Epithelial cell of proximal tubule (primary cell): Measurements from ENCODE around the gene KCNQ1. TPM values are rescaled to one million over a fixed set of nuclear protein-coding genes. Genes with fewer than 3 reads are reported as not detected.

Source experiments
- DNase-seq: peaks from one replicate; pipeline ENCODE4 v3.0.0-alpha.2; 2011; ENCODE audit warnings: low read depth
- H3K4me3 ChIP-seq: 2 replicates; pipeline ENCODE4 v1.5.1; 2011; ENCODE audit warnings: low read depth, mild to moderate bottlenecking, low read length
- CTCF ChIP-seq: conservative IDR thresholded peaks from 2 replicates; pipeline ENCODE4 v1.5.1; 2012; ENCODE audit warnings: low read depth, mild to moderate bottlenecking, low read length
- total RNA-seq: library from RNA; depleted of rRNA; stranded (reverse); fragments of >200 nt; gene quantifications from 2 replicates; pipeline ENCODE4 v1.2.3, GENCODE V29; 2015

The KCNQ1 gene
- total RNA-seq, 1 donor from 2014 or later, result 0.46 TPM

- TF ChIP-seq CTCF, result no peak
- no peak overlapping the region for H3K4me3 ChIP-seq
- DNase-seq, result no peak
Measured at GRCh38 chr11:2437516-2437915, 7.3 kb upstream of the KCNQ1 start.

- no peak for TF ChIP-seq CTCF
- H3K4me3 ChIP-seq, result no peak overlapping the region
- DNase-seq, result no peak
Measured at GRCh38 chr11:2439820-2440219, 5.0 kb upstream of the KCNQ1 start.

GRCh38 chr11:2440646-2441045, 4.2 kb upstream of the KCNQ1 start:
- DNase-seq, result no peak
- TF ChIP-seq CTCF, result no peak
- no peak overlapping the region for H3K4me3 ChIP-seq

- TF ChIP-seq CTCF, result no peak
- no peak for DNase-seq
Measured at GRCh38 chr11:2441171-2441570, 3.6 kb upstream of the KCNQ1 start.

GRCh38 chr11:2442589-2442988, 2.2 kb upstream of the KCNQ1 start:
- no peak for TF ChIP-seq CTCF
- no peak overlapping the region for H3K4me3 ChIP-seq
- no peak for DNase-seq

More at GRCh38 chr11:2441171-2441570, 3.6 kb upstream of the KCNQ1 start:
- no peak overlapping the region for H3K4me3 ChIP-seq

- no peak overlapping the region for H3K4me3 ChIP-seq
- TF ChIP-seq CTCF, result no peak
- no peak for DNase-seq
Measured at GRCh38 chr11:2443406-2443805, 1.4 kb upstream of the KCNQ1 start.

- no peak within 1 kb of the TSS for H3K4me3 ChIP-seq
- no peak for DNase-seq
- TF ChIP-seq CTCF, result no peak
Measured at GRCh38 chr11:2443881-2444820, 657 bp upstream of the KCNQ1 start, which contains the start of gene TRPM5. TRPM5 (minus strand) TSS chr11:2444514; CDS start chr11:2423036, 21,478 bp downstream.
